ENCODE measurements around the gene NACC2.
"Not testable (repeated sequence)": the region's sequence is repeated elsewhere in the genome, so short reads cannot be mapped to it uniquely, and the experiment has no call there.

Gene NACC2

GRCh38 chr9:136031741-136032730, 63.1 kb downstream of the NACC2 start:
- H3K27ac ChIP-seq (ENCODE audit: insufficient read depth in 1 of 2, low read depth in 1 of 2, low read length in 2 of 2, poor library complexity in 1 of 2, severe bottlenecking in 2 of 2) = peak overlapping the region in 1 of 2 experiments; percentile 54
- 61% methylated on average over 8 of the region's 13 CpGs for WGBS (ENCODE audit: insufficient coverage)
- CTCF ChIA-PET = interaction anchor here (0.6 kb wide), 3 partner anchors 11 to 301 kb away, joined by 3 read pairs; no protein-coding TSS in a partner anchor
- POLR2A ChIA-PET = no interaction called here
- peak in 1 of 3 donors; percentile 38 for DNase-seq
- peaks cover 0 to 17% (median 10%) of the 10 kb centered on the region in 5 experiments for H3K9me3 ChIP-seq (ENCODE audit: control extremely low read depth in 1 of 5, control insufficient read depth in 4 of 5, insufficient read depth in 2 of 5, low read depth in 1 of 5, low read length in 4 of 5)
- peaks cover 6 to 18% (median 13%) of the 10 kb centered on the region in 4 experiments for H3K36me3 ChIP-seq (ENCODE audit: control insufficient read depth in 4 of 4, insufficient read depth in 4 of 4, low read length in 3 of 4)
- H3K4me1 ChIP-seq (ENCODE audit: control extremely low read depth in 1 of 4, control insufficient read depth in 4 of 4, insufficient read depth in 4 of 4, low read length in 3 of 4) = peaks cover 0 to 12% (median 10%) of the 10 kb centered on the region in 4 experiments
- no peak overlapping the region for H3K4me3 ChIP-seq (ENCODE audit: control insufficient read depth in 1 of 7, extremely low read depth in 1 of 7, insufficient read depth in 4 of 7, low read depth in 2 of 7, low read length in 6 of 7)
- H3K27me3 ChIP-seq (replicated peaks in 2 of 5; ENCODE audit: control insufficient read depth in 4 of 5, insufficient read depth in 5 of 5, low read length in 4 of 5) = no peaks in the 10 kb centered on the region

- peaks cover 0 to 14% (median 10%) of the 10 kb centered on the region in 5 experiments for H3K9me3 ChIP-seq (ENCODE audit: control extremely low read depth in 1 of 5, control insufficient read depth in 4 of 5, insufficient read depth in 2 of 5, low read depth in 1 of 5, low read length in 4 of 5)
- H3K27me3 ChIP-seq (replicated peaks in 2 of 5; ENCODE audit: control insufficient read depth in 4 of 5, insufficient read depth in 5 of 5, low read length in 4 of 5) = no peaks in the 10 kb centered on the region
- WGBS (ENCODE audit: insufficient coverage) = 95% methylated on average over 7 of the region's 8 CpGs
- CTCF ChIA-PET = interaction anchor here (0.6 kb wide), 1 partner anchor 301 kb away, joined by 3 read pairs; no protein-coding TSS in a partner anchor
- no peak for DNase-seq
- POLR2A ChIA-PET = no interaction called here
- no peak overlapping the region for H3K27ac ChIP-seq (ENCODE audit: insufficient read depth in 1 of 2, low read depth in 1 of 2, low read length in 2 of 2, poor library complexity in 1 of 2, severe bottlenecking in 2 of 2)
- no peak overlapping the region for H3K4me3 ChIP-seq (ENCODE audit: control insufficient read depth in 1 of 7, extremely low read depth in 1 of 7, insufficient read depth in 4 of 7, low read depth in 2 of 7, low read length in 6 of 7)
- H3K36me3 ChIP-seq (ENCODE audit: control insufficient read depth in 4 of 4, insufficient read depth in 4 of 4, low read length in 3 of 4) = peaks cover 4 to 17% (median 13%) of the 10 kb centered on the region in 4 experiments
- H3K4me1 ChIP-seq (ENCODE audit: control extremely low read depth in 1 of 4, control insufficient read depth in 4 of 4, insufficient read depth in 4 of 4, low read length in 3 of 4) = peaks cover 0 to 12% (median 10%) of the 10 kb centered on the region in 4 experiments
These were observed 64.0 kb downstream of the NACC2 start for GRCh38 chr9:136031094-136031493.

- Histone ChIP-seq H3K9me3 (ENCODE audit: control extremely low read depth in 1 of 5, control insufficient read depth in 4 of 5, insufficient read depth in 2 of 5, low read depth in 1 of 5, low read length in 4 of 5) (peaks cover 0 to 14% (median 10%) of the 10 kb centered on the region in 5 experiments), H3K4me3 (ENCODE audit: control insufficient read depth in 1 of 7, extremely low read depth in 1 of 7, insufficient read depth in 4 of 7, low read depth in 2 of 7, low read length in 6 of 7) (no peak overlapping the region), H3K4me1 (ENCODE audit: control extremely low read depth in 1 of 4, control insufficient read depth in 4 of 4, insufficient read depth in 4 of 4, low read length in 3 of 4) (peaks cover 0 to 12% (median 10%) of the 10 kb centered on the region in 4 experiments), H3K27ac (ENCODE audit: insufficient read depth in 1 of 2, low read depth in 1 of 2, low read length in 2 of 2, poor library complexity in 1 of 2, severe bottlenecking in 2 of 2) (no peak overlapping the region), H3K27me3 (replicated peaks in 2 of 5; ENCODE audit: control insufficient read depth in 4 of 5, insufficient read depth in 5 of 5, low read length in 4 of 5) (no peaks in the 10 kb centered on the region), H3K36me3 (ENCODE audit: control insufficient read depth in 4 of 4, insufficient read depth in 4 of 4, low read length in 3 of 4) (peaks cover 2 to 14% (median 10%) of the 10 kb centered on the region in 4 experiments)
- WGBS (ENCODE audit: insufficient coverage) = 97% methylated on average over 12 of the region's 12 CpGs
- no peak for DNase-seq
- ChIA-PET POLR2A (no interaction called here), CTCF (interaction anchor here (0.9 kb wide), 1 partner anchor 16 kb away, joined by 3 read pairs; no protein-coding TSS in a partner anchor)
These were observed 65.5 kb downstream of the NACC2 start for GRCh38 chr9:136029556-136029955.

GRCh38 chr9:136028760-136029470, 66.2 kb downstream of the NACC2 start:
- no peak overlapping the region for H3K27ac ChIP-seq (ENCODE audit: insufficient read depth in 1 of 2, low read depth in 1 of 2, low read length in 2 of 2, poor library complexity in 1 of 2, severe bottlenecking in 2 of 2)
- WGBS (ENCODE audit: insufficient coverage) = 83% methylated on average over 10 of the region's 10 CpGs
- peaks cover 2 to 14% (median 10%) of the 10 kb centered on the region in 4 experiments for H3K36me3 ChIP-seq (ENCODE audit: control insufficient read depth in 4 of 4, insufficient read depth in 4 of 4, low read length in 3 of 4)
- H3K27me3 ChIP-seq (replicated peaks in 2 of 5; ENCODE audit: control insufficient read depth in 4 of 5, insufficient read depth in 5 of 5, low read length in 4 of 5) = no peaks in the 10 kb centered on the region
- ChIA-PET POLR2A (no interaction called here), CTCF (interaction anchor here (0.9 kb wide), 1 partner anchor 17 kb away, joined by 3 read pairs; no protein-coding TSS in a partner anchor)
- peaks cover 0 to 14% (median 10%) of the 10 kb centered on the region in 5 experiments for H3K9me3 ChIP-seq (ENCODE audit: control extremely low read depth in 1 of 5, control insufficient read depth in 4 of 5, insufficient read depth in 2 of 5, low read depth in 1 of 5, low read length in 4 of 5)
- peaks cover 0 to 13% (median 10%) of the 10 kb centered on the region in 4 experiments for H3K4me1 ChIP-seq (ENCODE audit: control extremely low read depth in 1 of 4, control insufficient read depth in 4 of 4, insufficient read depth in 4 of 4, low read length in 3 of 4)
- no peak overlapping the region for H3K4me3 ChIP-seq (ENCODE audit: control insufficient read depth in 1 of 7, extremely low read depth in 1 of 7, insufficient read depth in 4 of 7, low read depth in 2 of 7, low read length in 6 of 7)
- peak in 1 of 3 donors; percentile 23 for DNase-seq

GRCh38 chr9:136026943-136027289, 68.2 kb downstream of the NACC2 start:
- Histone ChIP-seq H3K9me3 (ENCODE audit: control extremely low read depth in 1 of 5, control insufficient read depth in 4 of 5, insufficient read depth in 2 of 5, low read depth in 1 of 5, low read length in 4 of 5) (peaks cover 0 to 14% (median 10%) of the 10 kb centered on the region in 5 experiments), H3K36me3 (ENCODE audit: control insufficient read depth in 4 of 4, insufficient read depth in 4 of 4, low read length in 3 of 4) (peaks cover 2 to 16% (median 12%) of the 10 kb centered on the region in 4 experiments)
- POLR2A ChIA-PET; CTCF ChIA-PET; H3K4me3 ChIP-seq (ENCODE audit: control insufficient read depth in 1 of 7, extremely low read depth in 1 of 7, insufficient read depth in 4 of 7, low read depth in 2 of 7, low read length in 6 of 7); H3K27ac ChIP-seq (ENCODE audit: insufficient read depth in 1 of 2, low read depth in 1 of 2, low read length in 2 of 2, poor library complexity in 1 of 2, severe bottlenecking in 2 of 2); DNase-seq; H3K27me3 ChIP-seq (replicated peaks in 2 of 5; ENCODE audit: control insufficient read depth in 4 of 5, insufficient read depth in 5 of 5, low read length in 4 of 5); H3K4me1 ChIP-seq (ENCODE audit: control extremely low read depth in 1 of 4, control insufficient read depth in 4 of 4, insufficient read depth in 4 of 4, low read length in 3 of 4): not testable (repeated sequence)
- 95% methylated on average over 4 of the region's 8 CpGs for WGBS (ENCODE audit: insufficient coverage)

GRCh38 chr9:136026266-136026942, 68.7 kb downstream of the NACC2 start:
- no peak for DNase-seq
- Histone ChIP-seq H3K27me3 (replicated peaks in 2 of 5; ENCODE audit: control insufficient read depth in 4 of 5, insufficient read depth in 5 of 5, low read length in 4 of 5) (no peaks in the 10 kb centered on the region), H3K4me1 (ENCODE audit: control extremely low read depth in 1 of 4, control insufficient read depth in 4 of 4, insufficient read depth in 4 of 4, low read length in 3 of 4) (peaks cover 0 to 3% (median 0%) of the 10 kb centered on the region in 4 experiments), H3K27ac (ENCODE audit: insufficient read depth in 1 of 2, low read depth in 1 of 2, low read length in 2 of 2, poor library complexity in 1 of 2, severe bottlenecking in 2 of 2) (no peak overlapping the region), H3K9me3 (ENCODE audit: control extremely low read depth in 1 of 5, control insufficient read depth in 4 of 5, insufficient read depth in 2 of 5, low read depth in 1 of 5, low read length in 4 of 5) (peaks cover 0 to 14% (median 10%) of the 10 kb centered on the region in 5 experiments), H3K36me3 (ENCODE audit: control insufficient read depth in 4 of 4, insufficient read depth in 4 of 4, low read length in 3 of 4) (peaks cover 2 to 20% (median 12%) of the 10 kb centered on the region in 4 experiments), H3K4me3 (ENCODE audit: control insufficient read depth in 1 of 7, extremely low read depth in 1 of 7, insufficient read depth in 4 of 7, low read depth in 2 of 7, low read length in 6 of 7) (no peak overlapping the region)
- 98% methylated on average over 5 of the region's 8 CpGs for WGBS (ENCODE audit: insufficient coverage)
- ChIA-PET CTCF (no interaction called here), POLR2A (no interaction called here)

All from common myeloid progenitor, CD34-positive (primary cell).